Tibial nerve (tissue), 4 donors: ENCODE data around the gene NAT16. TPM values are rescaled to one million over a fixed set of nuclear protein-coding genes. Genes with fewer than 3 reads are reported as not detected.

Experiments used
- DNase-seq, 2 donors: peaks; one replicate each; pipeline ENCODE4 v3.0.0-alpha.2; 2019; ENCODE audit warnings: low spot score in 2 of 2
- H3K27ac ChIP-seq, 4 donors: fragments of 200-600 bp; sonication (generic) in 3 of 4; one replicate each; pipeline ENCODE4 v1.5.1; 2017 to 2019; ENCODE audit warnings: mild to moderate bottlenecking in 1 of 4
- H3K27me3 ChIP-seq, 2 donors: fragments of 200-600 bp; sonication (generic) in 1 of 2; one replicate each; pipeline versions ENCODE4 v1.5.1 to v1.6.0; 2017 to 2019
- H3K36me3 ChIP-seq, 3 donors: fragments of 200-600 bp; sonication (generic); one replicate each; pipeline ENCODE4 v1.5.1; 2018 to 2019
- H3K4me1 ChIP-seq, 4 donors: fragments of 200-600 bp; sonication (generic) in 3 of 4; one replicate each; pipeline ENCODE4 v1.5.1; 2017 to 2019
- H3K4me3 ChIP-seq, 4 donors: fragments of 200-600 bp; sonication (generic) in 3 of 4; one replicate each; pipeline ENCODE4 v1.5.1; 2017 to 2019; ENCODE audit warnings: mild to moderate bottlenecking in 1 of 4, moderate library complexity in 1 of 4
- H3K9me3 ChIP-seq, 4 donors: fragments of 200-600 bp; sonication (generic) in 3 of 4; one replicate each; pipeline ENCODE4 v1.5.1; 2017 to 2019
- EP300 ChIP-seq, 2 donors: sonication (generic); formaldehyde crosslinking; IDR thresholded peaks; one replicate each; pipeline ENCODE4 v1.6.1; 2017; ENCODE audit warnings: antibody characterized with exemption in 2 of 2, mild to moderate bottlenecking in 1 of 2
- POLR2A ChIP-seq, 2 donors: fragments of 450-650 bp; IDR thresholded peaks; one replicate each; pipeline ENCODE4 v1.6.1; 2017; ENCODE audit warnings: antibody characterized with exemption in 2 of 2, mild to moderate bottlenecking in 2 of 2, moderate library complexity in 2 of 2
- WGBS, 2 donors: methylation state at CpG; one replicate each; pipeline ENCODE4 v1.1.5; 2018; 5-methylcytosine and 5-hydroxymethylcytosine counted together
- total RNA-seq, 4 donors: library from RNA; depleted of rRNA; stranded (reverse); fragments of >200 nt; gene quantifications; one replicate each; pipeline ENCODE4 v1.1.0, GENCODE V29; 2016
- TF ChIP-seq, protein P1 (sequence below), 5 experiments: fragments of 200-600 bp in 3 of 5; fragments of 450-650 bp in 2 of 5; sonication (generic) in 3 of 5; IDR thresholded peaks; one replicate each; pipeline ENCODE4 v1.5.1; 2016 to 2019; ENCODE audit warnings: antibody characterized with exemption in 5 of 5, mild to moderate bottlenecking in 3 of 5, moderate library complexity in 2 of 5

The NAT16 gene
- total RNA-seq, 4 donors from 2014 or later, result not detected

DNA sequence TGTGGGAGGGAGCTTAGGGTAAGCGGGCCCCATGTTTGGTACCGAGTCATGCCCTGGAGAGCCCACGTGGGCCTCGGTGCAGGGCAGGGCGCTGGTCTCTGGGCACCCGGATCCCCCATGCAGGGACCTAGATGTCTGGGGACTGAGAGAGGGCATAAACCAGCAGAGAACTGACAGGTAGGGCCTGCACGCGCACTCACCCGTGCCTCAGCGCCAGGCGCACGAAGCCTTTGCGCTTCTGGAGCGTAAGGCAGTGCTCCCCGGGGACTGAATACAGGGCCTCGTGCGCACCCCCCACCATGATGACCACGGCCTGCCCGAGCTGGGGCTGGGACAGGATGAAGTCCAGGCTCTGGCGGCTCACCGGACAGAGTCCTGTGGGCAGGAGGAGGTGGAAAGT, 17.9 kb upstream of the NAT16 start:
- Histone ChIP-seq H3K4me3 (no peak overlapping the region), H3K9me3 (no peaks in the 10 kb centered on the region), H3K36me3 (no peaks in the 10 kb centered on the region), H3K27me3 (peaks cover 2 to 54% of the 10 kb centered on the region in 2 donors), H3K4me1 (peaks cover 0 to 11% (median 5%) of the 10 kb centered on the region in 4 donors), H3K27ac (no peak overlapping the region)
- TF ChIP-seq POLR2A (IDR thresholded peaks at IDR 0.05) (no peak), EP300 (IDR thresholded peaks at IDR 0.05) (no peak)
- TF ChIP-seq, protein P1, sequence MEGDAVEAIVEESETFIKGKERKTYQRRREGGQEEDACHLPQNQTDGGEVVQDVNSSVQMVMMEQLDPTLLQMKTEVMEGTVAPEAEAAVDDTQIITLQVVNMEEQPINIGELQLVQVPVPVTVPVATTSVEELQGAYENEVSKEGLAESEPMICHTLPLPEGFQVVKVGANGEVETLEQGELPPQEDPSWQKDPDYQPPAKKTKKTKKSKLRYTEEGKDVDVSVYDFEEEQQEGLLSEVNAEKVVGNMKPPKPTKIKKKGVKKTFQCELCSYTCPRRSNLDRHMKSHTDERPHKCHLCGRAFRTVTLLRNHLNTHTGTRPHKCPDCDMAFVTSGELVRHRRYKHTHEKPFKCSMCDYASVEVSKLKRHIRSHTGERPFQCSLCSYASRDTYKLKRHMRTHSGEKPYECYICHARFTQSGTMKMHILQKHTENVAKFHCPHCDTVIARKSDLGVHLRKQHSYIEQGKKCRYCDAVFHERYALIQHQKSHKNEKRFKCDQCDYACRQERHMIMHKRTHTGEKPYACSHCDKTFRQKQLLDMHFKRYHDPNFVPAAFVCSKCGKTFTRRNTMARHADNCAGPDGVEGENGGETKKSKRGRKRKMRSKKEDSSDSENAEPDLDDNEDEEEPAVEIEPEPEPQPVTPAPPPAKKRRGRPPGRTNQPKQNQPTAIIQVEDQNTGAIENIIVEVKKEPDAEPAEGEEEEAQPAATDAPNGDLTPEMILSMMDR (IDR thresholded peaks at IDR 0.05), result no peak
- WGBS, 2 donors, result 72 to 80% methylated on average over 21 of the region's 21 CpGs
- DNase-seq, result no peak

DNA sequence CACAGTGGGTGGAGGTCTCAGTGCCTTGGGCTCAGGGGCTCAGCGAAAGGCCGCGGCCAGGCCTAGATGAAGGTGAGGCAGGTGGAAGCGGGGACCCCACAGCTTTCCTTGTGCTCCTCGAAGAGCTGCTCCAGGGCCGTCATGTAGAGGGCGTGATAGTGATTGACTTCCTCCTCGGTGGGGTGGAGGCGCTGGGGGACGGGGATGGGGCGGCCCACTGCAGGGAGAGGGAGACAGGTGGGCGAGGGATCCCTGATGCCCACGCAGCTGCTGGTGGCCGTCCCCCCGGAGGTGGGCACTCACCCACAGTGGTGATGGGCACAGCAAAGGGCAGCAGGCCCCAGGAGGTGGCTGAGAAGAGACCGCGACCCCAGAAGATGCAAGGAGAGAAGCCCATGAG, 15.8 kb upstream of the NAT16 start:
- TF ChIP-seq POLR2A (IDR thresholded peaks at IDR 0.05) (no peak), EP300 (IDR thresholded peaks at IDR 0.05) (no peak)
- TF ChIP-seq, protein P1 (IDR thresholded peaks at IDR 0.05), result no peak
- Histone ChIP-seq H3K4me3 (no peak overlapping the region), H3K4me1 (no peaks in the 10 kb centered on the region), H3K9me3 (no peaks in the 10 kb centered on the region), H3K27ac (no peak overlapping the region), H3K36me3 (no peaks in the 10 kb centered on the region), H3K27me3 (peaks cover 0 to 36% of the 10 kb centered on the region in 2 donors)
- WGBS, 2 donors, result 82 to 85% methylated on average over 16 to 17 of the region's 17 CpGs
- DNase-seq, result no peak

GRCh38 chr7:101189109-101189508, 9.0 kb upstream of the NAT16 start:
- TF ChIP-seq POLR2A (IDR thresholded peaks at IDR 0.05) (no peak), EP300 (IDR thresholded peaks at IDR 0.05) (no peak)
- TF ChIP-seq, protein P1 (IDR thresholded peaks at IDR 0.05), result no peak
- WGBS, 2 donors, result 80 to 84% methylated on average over 8 of the region's 8 CpGs
- DNase-seq, result no peak
- Histone ChIP-seq H3K4me3 (no peak overlapping the region), H3K36me3 (no peaks in the 10 kb centered on the region), H3K27ac (no peak overlapping the region), H3K27me3 (peaks cover 0 to 36% of the 10 kb centered on the region in 2 donors), H3K9me3 (no peaks in the 10 kb centered on the region), H3K4me1 (no peaks in the 10 kb centered on the region)

- 87 to 93% methylated on average over 4 of the region's 4 CpGs for WGBS, 2 donors
- H3K27me3 ChIP-seq, result peaks cover 0 to 50% of the 10 kb centered on the region in 2 donors
These were observed 6.8 kb upstream of the NAT16 start for GRCh38 chr7:101186844-101187428.

GRCh38 chr7:101186194-101186593, 6.1 kb upstream of the NAT16 start:
- H3K36me3 ChIP-seq, result no peaks in the 10 kb centered on the region
- H3K27ac ChIP-seq, result no peak overlapping the region
- H3K4me3 ChIP-seq, result no peak overlapping the region
- no peak for DNase-seq
- peaks cover 0 to 57% of the 10 kb centered on the region in 2 donors for H3K27me3 ChIP-seq
- TF ChIP-seq EP300 (IDR thresholded peaks at IDR 0.05), result no peak
- no peak for TF ChIP-seq POLR2A (IDR thresholded peaks at IDR 0.05)
- TF ChIP-seq, protein P1 (IDR thresholded peaks at IDR 0.05), result no peak
- H3K9me3 ChIP-seq, result no peaks in the 10 kb centered on the region
- H3K4me1 ChIP-seq, result no peaks in the 10 kb centered on the region
- 63 to 69% methylated on average over 6 of the region's 6 CpGs for WGBS, 2 donors

More at GRCh38 chr7:101186844-101187428, 6.8 kb upstream of the NAT16 start:
- H3K9me3 ChIP-seq, result no peaks in the 10 kb centered on the region
- H3K27ac ChIP-seq, result no peak overlapping the region
- H3K4me3 ChIP-seq, result no peak overlapping the region
- no peak for TF ChIP-seq EP300 (IDR thresholded peaks at IDR 0.05)
- TF ChIP-seq POLR2A (IDR thresholded peaks at IDR 0.05), result no peak
- TF ChIP-seq, protein P1 (IDR thresholded peaks at IDR 0.05), result no peak
- H3K36me3 ChIP-seq, result no peaks in the 10 kb centered on the region
- no peaks in the 10 kb centered on the region for H3K4me1 ChIP-seq
- DNase-seq, result no peak
